GM21367 (cell line): ENCODE results near the gene MTMR3.

Source experiments
- ATAC-seq: cut with Tn5 transposase; IDR thresholded peaks from one replicate; pipeline ENCODE4 v1.9.1; 2021; ENCODE audit not compliant: unreplicated experiment

The MTMR3 gene

GRCh38 chr22:30023099-30023660, 140.2 kb downstream of the MTMR3 start:
- ATAC-seq: no peak

- ATAC-seq: no peak
Observed at GRCh38 chr22:30024231-30024630, 141.3 kb downstream of the MTMR3 start.

- no peak for ATAC-seq
Observed at GRCh38 chr22:30025221-30025620, 142.2 kb downstream of the MTMR3 start.

- ATAC-seq: no peak
Observed at GRCh38 chr22:30026756-30027155, 143.8 kb downstream of the MTMR3 start.

- ATAC-seq: no peak
Observed at GRCh38 chr22:30027169-30027568, 144.2 kb downstream of the MTMR3 start.

GRCh38 chr22:30027791-30028190, 144.8 kb downstream of the MTMR3 start:
- no peak for ATAC-seq

GRCh38 chr22:30028731-30029130, 145.8 kb downstream of the MTMR3 start:
- ATAC-seq: no peak

- ATAC-seq: no peak
Observed at GRCh38 chr22:30029512-30029911, 146.5 kb downstream of the MTMR3 start.

GRCh38 chr22:30030329-30030728, 147.4 kb downstream of the MTMR3 start:
- ATAC-seq: no peak

GRCh38 chr22:30031328-30031727, 148.4 kb downstream of the MTMR3 start:
- no peak for ATAC-seq

- ATAC-seq: no peak
Observed at GRCh38 chr22:30031764-30032455, 148.9 kb downstream of the MTMR3 start.

- ATAC-seq: no peak
Observed at GRCh38 chr22:30033137-30033536, 150.2 kb downstream of the MTMR3 start.

- no peak for ATAC-seq
Observed at GRCh38 chr22:30033901-30034300, 150.9 kb downstream of the MTMR3 start.

- ATAC-seq: no peak
Observed at GRCh38 chr22:30036656-30037055, 153.7 kb downstream of the MTMR3 start.

- no peak for ATAC-seq
Observed at GRCh38 chr22:30038219-30038618, 155.2 kb downstream of the MTMR3 start.

GRCh38 chr22:30040499-30041260, 157.7 kb downstream of the MTMR3 start:
- no peak for ATAC-seq

- no peak for ATAC-seq
Observed at GRCh38 chr22:30041475-30041874, 158.5 kb downstream of the MTMR3 start.

- ATAC-seq: no peak
Observed at GRCh38 chr22:30041881-30042280, 158.9 kb downstream of the MTMR3 start.

GRCh38 chr22:30043161-30043560, 160.2 kb downstream of the MTMR3 start:
- ATAC-seq: no peak

GRCh38 chr22:30044369-30044768, 161.4 kb downstream of the MTMR3 start:
- no peak for ATAC-seq

GRCh38 chr22:30044881-30045493, 162.0 kb downstream of the MTMR3 start:
- no peak for ATAC-seq

GRCh38 chr22:30045494-30045887, 162.5 kb downstream of the MTMR3 start:
- ATAC-seq: no peak
